ENCODE data around the gene NAV1. TPM values are rescaled to one million over a fixed set of nuclear protein-coding genes. Genes with fewer than 3 reads are reported as not detected.
"Not testable (repeated sequence)": the region's sequence is repeated elsewhere in the genome, so short reads cannot be mapped to it uniquely, and the experiment has no call there.

The NAV1 gene
- total and polyA plus RNA-seq, 2 experiments from 2014 or later, result 22.7 to 37.4 TPM

DNA sequence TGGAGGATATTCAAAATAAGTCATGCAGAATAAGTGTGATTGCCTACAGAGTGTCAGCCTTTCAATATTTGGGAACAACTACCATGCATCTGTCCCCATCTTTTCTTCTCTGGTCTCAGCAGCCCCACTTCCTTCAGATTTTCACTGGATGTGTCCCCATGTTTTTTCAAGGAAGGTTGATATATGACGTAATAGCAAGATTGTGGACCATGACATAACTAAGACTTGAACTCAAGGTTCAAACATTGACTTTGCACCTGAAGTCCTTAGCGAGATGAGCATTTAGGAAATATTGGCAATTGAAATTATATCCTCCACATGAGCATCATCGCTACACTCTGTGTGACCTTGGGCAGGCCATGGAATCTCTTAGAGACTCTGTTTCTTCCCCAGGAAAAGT, 5.8 kb downstream of the NAV1 start (continued):
- TF ChIP-seq, protein P1, sequence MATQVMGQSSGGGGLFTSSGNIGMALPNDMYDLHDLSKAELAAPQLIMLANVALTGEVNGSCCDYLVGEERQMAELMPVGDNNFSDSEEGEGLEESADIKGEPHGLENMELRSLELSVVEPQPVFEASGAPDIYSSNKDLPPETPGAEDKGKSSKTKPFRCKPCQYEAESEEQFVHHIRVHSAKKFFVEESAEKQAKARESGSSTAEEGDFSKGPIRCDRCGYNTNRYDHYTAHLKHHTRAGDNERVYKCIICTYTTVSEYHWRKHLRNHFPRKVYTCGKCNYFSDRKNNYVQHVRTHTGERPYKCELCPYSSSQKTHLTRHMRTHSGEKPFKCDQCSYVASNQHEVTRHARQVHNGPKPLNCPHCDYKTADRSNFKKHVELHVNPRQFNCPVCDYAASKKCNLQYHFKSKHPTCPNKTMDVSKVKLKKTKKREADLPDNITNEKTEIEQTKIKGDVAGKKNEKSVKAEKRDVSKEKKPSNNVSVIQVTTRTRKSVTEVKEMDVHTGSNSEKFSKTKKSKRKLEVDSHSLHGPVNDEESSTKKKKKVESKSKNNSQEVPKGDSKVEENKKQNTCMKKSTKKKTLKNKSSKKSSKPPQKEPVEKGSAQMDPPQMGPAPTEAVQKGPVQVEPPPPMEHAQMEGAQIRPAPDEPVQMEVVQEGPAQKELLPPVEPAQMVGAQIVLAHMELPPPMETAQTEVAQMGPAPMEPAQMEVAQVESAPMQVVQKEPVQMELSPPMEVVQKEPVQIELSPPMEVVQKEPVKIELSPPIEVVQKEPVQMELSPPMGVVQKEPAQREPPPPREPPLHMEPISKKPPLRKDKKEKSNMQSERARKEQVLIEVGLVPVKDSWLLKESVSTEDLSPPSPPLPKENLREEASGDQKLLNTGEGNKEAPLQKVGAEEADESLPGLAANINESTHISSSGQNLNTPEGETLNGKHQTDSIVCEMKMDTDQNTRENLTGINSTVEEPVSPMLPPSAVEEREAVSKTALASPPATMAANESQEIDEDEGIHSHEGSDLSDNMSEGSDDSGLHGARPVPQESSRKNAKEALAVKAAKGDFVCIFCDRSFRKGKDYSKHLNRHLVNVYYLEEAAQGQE (IDR thresholded peaks at IDR 0.05; ENCODE audit: unreplicated experiment), result no peak
- TF ChIP-seq, protein P2, sequence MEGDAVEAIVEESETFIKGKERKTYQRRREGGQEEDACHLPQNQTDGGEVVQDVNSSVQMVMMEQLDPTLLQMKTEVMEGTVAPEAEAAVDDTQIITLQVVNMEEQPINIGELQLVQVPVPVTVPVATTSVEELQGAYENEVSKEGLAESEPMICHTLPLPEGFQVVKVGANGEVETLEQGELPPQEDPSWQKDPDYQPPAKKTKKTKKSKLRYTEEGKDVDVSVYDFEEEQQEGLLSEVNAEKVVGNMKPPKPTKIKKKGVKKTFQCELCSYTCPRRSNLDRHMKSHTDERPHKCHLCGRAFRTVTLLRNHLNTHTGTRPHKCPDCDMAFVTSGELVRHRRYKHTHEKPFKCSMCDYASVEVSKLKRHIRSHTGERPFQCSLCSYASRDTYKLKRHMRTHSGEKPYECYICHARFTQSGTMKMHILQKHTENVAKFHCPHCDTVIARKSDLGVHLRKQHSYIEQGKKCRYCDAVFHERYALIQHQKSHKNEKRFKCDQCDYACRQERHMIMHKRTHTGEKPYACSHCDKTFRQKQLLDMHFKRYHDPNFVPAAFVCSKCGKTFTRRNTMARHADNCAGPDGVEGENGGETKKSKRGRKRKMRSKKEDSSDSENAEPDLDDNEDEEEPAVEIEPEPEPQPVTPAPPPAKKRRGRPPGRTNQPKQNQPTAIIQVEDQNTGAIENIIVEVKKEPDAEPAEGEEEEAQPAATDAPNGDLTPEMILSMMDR (conservative IDR thresholded peaks at IDR 0.05; ENCODE audit: low read depth in 2 of 2), result no peak
- TF ChIP-seq EZH2phosphoT487 (IDR thresholded peaks at IDR 0.05; ENCODE audit: unreplicated experiment), result no peak
- TF ChIP-seq EZH2 (IDR thresholded peaks at IDR 0.05; ENCODE audit: low read depth, unreplicated experiment), result no peak
- no peak for TF ChIP-seq NANOG (IDR thresholded peaks at IDR 0.05; ENCODE audit: borderline replicate concordance)
- no peak for TF ChIP-seq CREB1 (CRISPR knock-in tag; IDR thresholded peaks at IDR 0.05; ENCODE audit: low read depth)
- TF ChIP-seq, protein P3, sequence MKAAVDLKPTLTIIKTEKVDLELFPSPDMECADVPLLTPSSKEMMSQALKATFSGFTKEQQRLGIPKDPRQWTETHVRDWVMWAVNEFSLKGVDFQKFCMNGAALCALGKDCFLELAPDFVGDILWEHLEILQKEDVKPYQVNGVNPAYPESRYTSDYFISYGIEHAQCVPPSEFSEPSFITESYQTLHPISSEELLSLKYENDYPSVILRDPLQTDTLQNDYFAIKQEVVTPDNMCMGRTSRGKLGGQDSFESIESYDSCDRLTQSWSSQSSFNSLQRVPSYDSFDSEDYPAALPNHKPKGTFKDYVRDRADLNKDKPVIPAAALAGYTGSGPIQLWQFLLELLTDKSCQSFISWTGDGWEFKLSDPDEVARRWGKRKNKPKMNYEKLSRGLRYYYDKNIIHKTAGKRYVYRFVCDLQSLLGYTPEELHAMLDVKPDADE (IDR thresholded peaks at IDR 0.05), result no peak
- TF ChIP-seq ZNF331 (CRISPR knock-in tag; IDR thresholded peaks at IDR 0.05; ENCODE audit: low read depth), result no peak
- no peak for TF ChIP-seq JUNB (IDR thresholded peaks at IDR 0.05; ENCODE audit: unreplicated experiment)
- no peak for TF ChIP-seq ZNF114 (CRISPR knock-in tag; IDR thresholded peaks at IDR 0.05)

DNA sequence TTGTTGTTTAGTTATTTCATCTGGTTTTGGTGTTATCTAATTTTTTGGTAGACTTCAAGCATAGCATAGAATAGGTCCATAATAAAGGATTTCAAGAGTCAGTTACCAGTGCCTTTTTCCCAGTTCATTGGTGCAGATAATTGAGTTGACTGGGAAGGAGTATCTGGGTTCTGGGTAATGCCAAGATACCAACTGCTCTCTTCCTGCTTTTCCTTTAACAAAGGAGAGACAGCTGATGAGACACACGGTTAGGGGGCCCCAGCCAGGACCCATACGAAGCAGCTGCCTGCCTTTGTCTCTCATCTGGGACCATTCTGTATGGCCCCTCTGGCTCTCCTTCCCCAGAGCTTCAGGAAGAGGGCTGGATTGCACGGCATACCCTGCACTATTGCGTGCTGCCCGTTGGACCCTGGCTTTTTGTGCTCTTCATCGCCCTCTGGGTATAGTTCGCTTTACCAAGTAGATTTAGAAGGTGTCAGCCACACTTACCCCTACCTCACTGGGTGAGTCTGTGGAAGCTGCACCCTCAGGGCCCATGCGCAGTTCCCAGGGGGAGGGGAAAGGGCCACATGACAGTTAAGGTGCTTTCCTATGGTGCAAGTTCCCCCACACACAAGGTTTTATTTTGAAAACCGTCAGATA, 7.0 kb downstream of the NAV1 start:
- TF ChIP-seq, protein P2 (conservative IDR thresholded peaks at IDR 0.05; ENCODE audit: low read depth in 2 of 2), result peak; percentile 38 to 58
- TF ChIP-seq STAT1 (IDR thresholded peaks at IDR 0.05; ENCODE audit: unreplicated experiment), result no peak
- no peak overlapping the region for H2AFZ ChIP-seq
- H3K4me1 ChIP-seq (ENCODE audit: insufficient read depth), result peaks cover 3% of the 10 kb centered on the region; the same call in 1 of the 2 replicates
- no peak overlapping the region for H3K4me3 ChIP-seq
- Mint-ChIP-seq H3K36me3 (ENCODE audit: low read depth) (no peaks in the 10 kb centered on the region), H3K27ac (no peak overlapping the region), H3K9me3 (no peaks in the 10 kb centered on the region), H3K27me3 (ENCODE audit: insufficient read depth, low read depth, poor library complexity) (peaks cover 5% of the 10 kb centered on the region), H3K4me1 (peaks cover 16% of the 10 kb centered on the region), H3K4me3 (no peak overlapping the region)
- H4K20me1 ChIP-seq (replicated peaks; ENCODE audit: insufficient read depth), result no peaks in the 10 kb centered on the region
- H3K9me2 ChIP-seq (ENCODE audit: insufficient read depth), result no peaks in the 10 kb centered on the region
- H3K36me3 ChIP-seq (ENCODE audit: insufficient read depth), result no peaks in the 10 kb centered on the region
- ATAC-seq, result peak; percentile 97
- no peak overlapping the region for H3K27ac ChIP-seq (ENCODE audit: low read depth)
- no peaks in the 10 kb centered on the region for H3K79me2 ChIP-seq (replicated peaks; ENCODE audit: insufficient read depth)
- no peak overlapping the region for H3K4me2 ChIP-seq
- peak; percentile 69 for DNase-seq (ENCODE audit: low spot score)
- H3K27me3 ChIP-seq (ENCODE audit: insufficient read depth), result peaks cover 18% of the 10 kb centered on the region
- 0 out of 2 replicates have a peak, but pooled peaks cover 5% of the 10 kb centered on the region for H3F3A ChIP-seq (replicated peaks; ENCODE audit: low read depth)

DNA sequence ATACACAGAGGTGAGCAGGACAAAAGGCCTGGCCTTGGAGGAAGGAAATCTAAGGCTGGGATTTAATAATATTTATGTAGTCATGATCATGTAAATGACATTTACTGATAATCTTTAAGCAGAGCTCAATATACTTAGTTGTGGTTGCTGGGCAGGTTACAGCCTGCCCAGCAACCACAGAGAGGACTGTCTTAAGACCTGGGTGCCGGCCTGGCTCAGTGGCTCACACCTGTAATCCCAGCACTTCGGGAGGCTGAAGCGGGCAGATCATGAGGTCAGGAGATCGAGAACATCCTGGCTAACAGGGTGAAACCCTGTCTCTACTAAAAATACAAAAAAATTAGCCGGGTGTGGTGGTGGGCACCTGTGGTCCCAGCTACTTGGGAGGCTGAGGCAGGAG, 10.6 kb downstream of the NAV1 start:
- not testable (repeated sequence) for H3K4me3 Mint-ChIP-seq; H3K27ac ChIP-seq (ENCODE audit: low read depth); H4K20me1 ChIP-seq (replicated peaks; ENCODE audit: insufficient read depth); H2AFZ ChIP-seq; H3K4me3 ChIP-seq; H3K4me2 ChIP-seq; H3K27me3 Mint-ChIP-seq (ENCODE audit: insufficient read depth, low read depth, poor library complexity); ATAC-seq; DNase-seq (ENCODE audit: low spot score); H3K9me3 Mint-ChIP-seq; H3K79me2 ChIP-seq (replicated peaks; ENCODE audit: insufficient read depth); H3K4me1 ChIP-seq (ENCODE audit: insufficient read depth); H3K27me3 ChIP-seq (ENCODE audit: insufficient read depth); H3K4me1 Mint-ChIP-seq; H3K27ac Mint-ChIP-seq; H3K36me3 Mint-ChIP-seq (ENCODE audit: low read depth); H3F3A ChIP-seq (replicated peaks; ENCODE audit: low read depth); H3K9me2 ChIP-seq (ENCODE audit: insufficient read depth); H3K36me3 ChIP-seq (ENCODE audit: insufficient read depth)
